Measurements from ENCODE around the gene KIF16B. TPM values are rescaled to one million over a fixed set of nuclear protein-coding genes. Genes with fewer than 3 reads are reported as not detected.

Gene KIF16B
- total RNA-seq, 1 experiment from 2014 or later = 12.7 TPM

- Histone ChIP-seq H3K9me2 (replicated peaks; ENCODE audit: low read length) (no peaks in the 10 kb centered on the region), H3K9ac (ENCODE audit: low read length) (no peak overlapping the region), H4K20me1 (ENCODE audit: low read length) (no peaks in the 10 kb centered on the region), H3K36me3 (ENCODE audit: low read depth, low read length) (no peaks in the 10 kb centered on the region), H3K4me3 (ENCODE audit: low read length) (no peak overlapping the region), H3K4me1 (ENCODE audit: insufficient read depth, low read length) (no peaks in the 10 kb centered on the region), H3K79me2 (ENCODE audit: low read length) (no peaks in the 10 kb centered on the region), H3K4me2 (ENCODE audit: low read length) (no peak overlapping the region), H3K27me3 (ENCODE audit: low read length) (no peaks in the 10 kb centered on the region), H3F3A (ENCODE audit: low read length, unreplicated experiment) (no peaks in the 10 kb centered on the region), H3K9me3 (ENCODE audit: low read length) (no peaks in the 10 kb centered on the region), H2AFZ (ENCODE audit: low read length) (no peak overlapping the region), H3K27ac (ENCODE audit: low read length) (no peak overlapping the region)
- ChIA-PET CTCF (no interaction called here), POLR2A (ENCODE audit: unreplicated experiment) (no interaction called here)
- DNase-seq = no peak
- TF ChIP-seq EZH2 (IDR thresholded peaks at IDR 0.05; ENCODE audit: low read length, unreplicated experiment) = no peak
- no peak for TF ChIP-seq EZH2phosphoT487 (IDR thresholded peaks at IDR 0.05; ENCODE audit: borderline replicate concordance, low read length)
- TF ChIP-seq CTCF (conservative IDR thresholded peaks at IDR 0.05; ENCODE audit: low read depth, low read length) = no peak
- ATAC-seq = no peak
- intact Hi-C loops (cut with micrococcal nuclease) = no loop called here
- no TSS peak for BruUV-seq (replicated peaks)
Measured at GRCh38 chr20:16388731-16389130, 184.5 kb downstream of the KIF16B start.

DNA sequence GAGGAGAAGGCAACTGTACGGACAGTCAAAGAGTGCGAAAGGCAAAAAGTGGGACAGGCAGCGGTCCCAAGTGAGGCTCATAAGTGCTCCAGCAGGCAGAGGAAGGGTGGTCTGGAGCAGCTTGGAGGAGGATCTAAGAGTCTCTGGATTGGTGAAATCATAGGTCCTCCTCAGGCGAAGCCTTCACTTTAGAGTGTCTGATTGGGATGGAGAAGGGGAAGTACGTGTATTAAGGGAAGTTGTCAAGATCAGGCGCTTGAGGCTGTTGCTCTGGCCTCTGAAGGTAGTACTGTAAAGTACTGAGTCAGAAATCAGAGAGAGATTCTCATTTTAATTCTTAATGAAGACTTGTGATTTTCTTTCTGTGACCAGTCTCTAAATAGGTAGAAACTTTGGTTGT is 185.6 kb downstream of the KIF16B start:
- Histone ChIP-seq H2AFZ (ENCODE audit: low read length) (no peak overlapping the region), H3F3A (ENCODE audit: low read length, unreplicated experiment) (no peaks in the 10 kb centered on the region), H4K20me1 (ENCODE audit: low read length) (no peaks in the 10 kb centered on the region), H3K9ac (ENCODE audit: low read length) (no peak overlapping the region), H3K9me2 (replicated peaks; ENCODE audit: low read length) (no peaks in the 10 kb centered on the region), H3K36me3 (ENCODE audit: low read depth, low read length) (no peaks in the 10 kb centered on the region), H3K27ac (ENCODE audit: low read length) (no peak overlapping the region), H3K79me2 (ENCODE audit: low read length) (no peaks in the 10 kb centered on the region), H3K4me2 (ENCODE audit: low read length) (no peak overlapping the region), H3K27me3 (ENCODE audit: low read length) (no peaks in the 10 kb centered on the region), H3K9me3 (ENCODE audit: low read length) (no peaks in the 10 kb centered on the region), H3K4me1 (ENCODE audit: insufficient read depth, low read length) (no peaks in the 10 kb centered on the region), H3K4me3 (ENCODE audit: low read length) (no peak overlapping the region)
- ChIA-PET POLR2A (ENCODE audit: unreplicated experiment) (no interaction called here), CTCF (no interaction called here)
- no peak for DNase-seq
- TF ChIP-seq EZH2phosphoT487 (IDR thresholded peaks at IDR 0.05; ENCODE audit: borderline replicate concordance, low read length) (no peak), CTCF (conservative IDR thresholded peaks at IDR 0.05; ENCODE audit: low read depth, low read length) (no peak), EZH2 (IDR thresholded peaks at IDR 0.05; ENCODE audit: low read length, unreplicated experiment) (no peak)
- no peak for ATAC-seq
- intact Hi-C loops (cut with micrococcal nuclease) = no loop called here
- BruUV-seq (replicated peaks) = no TSS peak

DNA sequence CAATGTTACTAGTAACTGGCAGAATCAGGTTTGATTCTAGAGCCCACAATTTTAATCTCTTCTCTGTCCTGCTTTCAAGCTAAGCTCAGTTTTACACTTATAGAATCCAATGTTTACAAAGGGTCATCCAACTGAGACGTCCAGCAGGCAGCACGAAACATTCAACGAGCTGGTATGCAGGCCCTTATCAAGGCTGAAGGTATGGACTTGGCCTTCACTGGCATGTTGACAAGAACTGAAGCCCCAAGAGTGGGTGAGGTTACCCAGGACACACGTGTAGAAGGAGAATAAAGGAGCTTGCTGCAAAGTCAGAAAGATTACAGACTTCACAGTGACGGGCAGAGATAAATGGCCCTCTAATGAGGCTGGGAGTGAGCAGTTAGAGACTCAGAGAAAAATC is 187.4 kb downstream of the KIF16B start:
- CTCF ChIA-PET = no interaction called here
- no peak overlapping the region for H2AFZ ChIP-seq (ENCODE audit: low read length)
- DNase-seq (no peak), ATAC-seq (no peak)
- H4K20me1 ChIP-seq (ENCODE audit: low read length) = no peaks in the 10 kb centered on the region
- H3K9me2 ChIP-seq (replicated peaks; ENCODE audit: low read length) = no peaks in the 10 kb centered on the region
- POLR2A ChIA-PET (ENCODE audit: unreplicated experiment) = no interaction called here
- intact Hi-C loops (cut with micrococcal nuclease) = no loop called here
- H3K4me2 ChIP-seq (ENCODE audit: low read length) = no peak overlapping the region
- no peak overlapping the region for H3K27ac ChIP-seq (ENCODE audit: low read length)
- H3K4me3 ChIP-seq (ENCODE audit: low read length) = no peak overlapping the region
- no peaks in the 10 kb centered on the region for H3K36me3 ChIP-seq (ENCODE audit: low read depth, low read length)
- no TSS peak for BruUV-seq (replicated peaks)
- no peaks in the 10 kb centered on the region for H3K27me3 ChIP-seq (ENCODE audit: low read length)
- H3K9ac ChIP-seq (ENCODE audit: low read length) = no peak overlapping the region
- no peak for TF ChIP-seq EZH2phosphoT487 (IDR thresholded peaks at IDR 0.05; ENCODE audit: borderline replicate concordance, low read length)
- TF ChIP-seq EZH2 (IDR thresholded peaks at IDR 0.05; ENCODE audit: low read length, unreplicated experiment) = no peak
- no peak for TF ChIP-seq CTCF (conservative IDR thresholded peaks at IDR 0.05; ENCODE audit: low read depth, low read length)
- no peaks in the 10 kb centered on the region for H3F3A ChIP-seq (ENCODE audit: low read length, unreplicated experiment)
- no peaks in the 10 kb centered on the region for H3K9me3 ChIP-seq (ENCODE audit: low read length)
- no peaks in the 10 kb centered on the region for H3K4me1 ChIP-seq (ENCODE audit: insufficient read depth, low read length)
- no peaks in the 10 kb centered on the region for H3K79me2 ChIP-seq (ENCODE audit: low read length)

Measured in PC-3 (cell line).